Osteoblast (primary cell): ENCODE data around the gene COTL1. TPM values are rescaled to one million over a fixed set of nuclear protein-coding genes. Genes with fewer than 3 reads are reported as not detected.

Source experiments
- DNase-seq: peaks from one replicate; pipeline ENCODE4 v3.0.0; 2011; ENCODE audit warnings: low spot score, mixed read lengths; ENCODE audit not compliant: insufficient read length; ENCODE audit errors: missing footprints
- H2AFZ ChIP-seq: 2 replicates; pipeline ENCODE4 v1.6.0; 2011; ENCODE audit warnings: mild to moderate bottlenecking, low read length
- H3K27ac ChIP-seq: 2 replicates; pipeline ENCODE4 v1.5.1; 2011; ENCODE audit warnings: mild to moderate bottlenecking, low read depth, low read length, moderate library complexity
- H3K27me3 ChIP-seq: 2 replicates; pipeline ENCODE4 v1.6.0; 2012; ENCODE audit warnings: mild to moderate bottlenecking, control low read depth, inconsistent platforms, low read length, moderate library complexity; ENCODE audit not compliant: insufficient read depth
- H3K36me3 ChIP-seq: 2 replicates; pipeline ENCODE4 v1.5.1; 2011; ENCODE audit warnings: mild to moderate bottlenecking, low read length, control low read depth, moderate library complexity; ENCODE audit not compliant: insufficient read depth
- H3K4me1 ChIP-seq: 2 replicates; pipeline ENCODE4 v1.5.1; 2011; ENCODE audit warnings: mild to moderate bottlenecking, low read length, control low read depth, moderate library complexity; ENCODE audit not compliant: insufficient read depth
- H3K4me2 ChIP-seq: 2 replicates; pipeline ENCODE4 v1.6.0; 2011; ENCODE audit warnings: mild to moderate bottlenecking, low read length; ENCODE audit not compliant: insufficient read depth
- H3K4me3 ChIP-seq: fragments of 200-600 bp; sonication (generic); 3 replicates; pipeline ENCODE4 v1.5.1; 2012; ENCODE audit warnings: mild to moderate bottlenecking, low read length, inconsistent platforms; ENCODE audit not compliant: insufficient read depth
- H3K79me2 ChIP-seq: 2 replicates; pipeline ENCODE4 v1.6.0; 2012; ENCODE audit warnings: mild to moderate bottlenecking, low read length, control low read depth, inconsistent platforms; ENCODE audit not compliant: insufficient read depth
- H3K9me3 ChIP-seq: 2 replicates; pipeline ENCODE4 v1.5.1; 2011; ENCODE audit warnings: low read depth, low read length, control low read depth
- H4K20me1 ChIP-seq: 2 replicates; pipeline ENCODE4 v1.6.0; 2012; ENCODE audit warnings: mild to moderate bottlenecking, low read length, control low read depth; ENCODE audit not compliant: insufficient read depth
- CTCF ChIP-seq: IDR thresholded peaks from 2 replicates; pipeline ENCODE4 v1.5.1; 2011; ENCODE audit warnings: mild to moderate bottlenecking, low read depth, low read length, moderate library complexity; ENCODE audit errors: extremely low read depth
- total RNA-seq: library from RNA; depleted of rRNA; stranded (reverse); fragments of >200 nt; gene quantifications from 2 replicates; pipeline ENCODE4 v1.2.3, GENCODE V29; 2012

The COTL1 gene
- total RNA-seq, 1 donor = 145 TPM

- no peak for DNase-seq
- Histone ChIP-seq H3K27me3 (no peaks in the 10 kb centered on the region), H3K27ac (peak overlapping the region; percentile 94), H3K36me3 (peaks cover 13% of the 10 kb centered on the region), H3K4me3 (peak overlapping the region; percentile 54), H4K20me1 (peaks cover 58% of the 10 kb centered on the region), H2AFZ (no peak overlapping the region), H3K9me3 (no peaks in the 10 kb centered on the region), H3K4me2 (peak overlapping the region; percentile 76), H3K79me2 (peaks cover 85% of the 10 kb centered on the region), H3K4me1 (peaks cover 50% of the 10 kb centered on the region)
- TF ChIP-seq CTCF = no peak
These were observed 17.3 kb downstream of the COTL1 start for GRCh38 chr16:84600343-84601229.

- Histone ChIP-seq H3K27ac (peak overlapping the region; percentile 94), H3K79me2 (peaks cover 85% of the 10 kb centered on the region), H2AFZ (peak overlapping the region; percentile 43), H4K20me1 (peaks cover 52% of the 10 kb centered on the region), H3K27me3 (no peaks in the 10 kb centered on the region), H3K9me3 (no peaks in the 10 kb centered on the region), H3K4me1 (peaks cover 50% of the 10 kb centered on the region), H3K4me3 (peak overlapping the region; percentile 54), H3K36me3 (peaks cover 13% of the 10 kb centered on the region), H3K4me2 (peak overlapping the region; percentile 76)
- no peak for TF ChIP-seq CTCF
- DNase-seq = peak; percentile 92
These were observed 18.2 kb downstream of the COTL1 start for GRCh38 chr16:84599521-84600202.

- Histone ChIP-seq H2AFZ (no peak overlapping the region), H3K27ac (no peak overlapping the region), H3K4me3 (no peak overlapping the region), H4K20me1 (peaks cover 58% of the 10 kb centered on the region), H3K27me3 (no peaks in the 10 kb centered on the region), H3K79me2 (peaks cover 83% of the 10 kb centered on the region), H3K4me2 (no peak overlapping the region), H3K4me1 (peaks cover 47% of the 10 kb centered on the region), H3K36me3 (peaks cover 13% of the 10 kb centered on the region), H3K9me3 (no peaks in the 10 kb centered on the region)
- no peak for TF ChIP-seq CTCF
- DNase-seq = no peak
These were observed 19.5 kb downstream of the COTL1 start for GRCh38 chr16:84598360-84598759.

GRCh38 chr16:84597931-84598351, 19.9 kb downstream of the COTL1 start:
- Histone ChIP-seq H4K20me1 (peaks cover 58% of the 10 kb centered on the region), H3K4me3 (no peak overlapping the region), H3K4me1 (peaks cover 43% of the 10 kb centered on the region), H2AFZ (no peak overlapping the region), H3K36me3 (peaks cover 15% of the 10 kb centered on the region), H3K27ac (peak overlapping the region; percentile 31), H3K9me3 (no peaks in the 10 kb centered on the region), H3K4me2 (no peak overlapping the region), H3K27me3 (no peaks in the 10 kb centered on the region), H3K79me2 (peaks cover 85% of the 10 kb centered on the region)
- TF ChIP-seq CTCF = no peak
- DNase-seq = no peak
